HEK293 (cell line): ENCODE data around the gene C12orf57.

Experiments used
- EGR2 ChIP-seq: fragments of 450-650 bp; formaldehyde crosslinking; IDR thresholded peaks from 2 replicates; pipeline ENCODE4 v1.5.1; 2016; ENCODE audit warnings: low read depth, missing biosample characterization, missing genetic modification characterization
- GLIS2 ChIP-seq: fragments of 450-650 bp; formaldehyde crosslinking; IDR thresholded peaks from 2 replicates; pipeline ENCODE4 v1.5.1; 2016; ENCODE audit warnings: missing biosample characterization, missing genetic modification characterization
- KLF9 ChIP-seq: fragments of 450-650 bp; formaldehyde crosslinking; IDR thresholded peaks from 2 replicates; pipeline ENCODE4 v1.5.1; 2016; ENCODE audit warnings: missing biosample characterization, missing genetic modification characterization, low read depth
- ZBTB21 ChIP-seq: fragments of 450-650 bp; formaldehyde crosslinking; IDR thresholded peaks from 2 replicates; pipeline ENCODE4 v1.5.1; 2017; ENCODE audit warnings: missing biosample characterization, missing genetic modification characterization
- ZEB2 ChIP-seq: fragments of 450-650 bp; formaldehyde crosslinking; IDR thresholded peaks from 2 replicates; pipeline ENCODE4 v1.5.1; 2016; ENCODE audit warnings: missing biosample characterization, missing genetic modification characterization
- ZFP41 ChIP-seq: fragments of 450-650 bp; formaldehyde crosslinking; IDR thresholded peaks from 2 replicates; pipeline ENCODE4 v1.5.1; 2016; ENCODE audit warnings: missing biosample characterization, missing genetic modification characterization, borderline replicate concordance
- ZNF10 ChIP-seq: fragments of 450-650 bp; formaldehyde crosslinking; IDR thresholded peaks from 2 replicates; pipeline ENCODE4 v1.5.1; 2017; ENCODE audit warnings: missing biosample characterization, missing genetic modification characterization
- ZNF335 ChIP-seq: fragments of 450-650 bp; formaldehyde crosslinking; conservative IDR thresholded peaks from 2 replicates; pipeline ENCODE4 v1.5.1; 2016; ENCODE audit warnings: missing biosample characterization, missing genetic modification characterization
- ZNF350 ChIP-seq: fragments of 450-650 bp; formaldehyde crosslinking; IDR thresholded peaks from 2 replicates; pipeline ENCODE4 v1.5.0; 2017; ENCODE audit warnings: missing biosample characterization, mild to moderate bottlenecking, missing genetic modification characterization
- ZNF404 ChIP-seq: fragments of 450-650 bp; formaldehyde crosslinking; IDR thresholded peaks from 2 replicates; pipeline ENCODE4 v1.5.1; 2017; ENCODE audit warnings: missing biosample characterization, missing genetic modification characterization
- ZNF530 ChIP-seq: fragments of 450-650 bp; formaldehyde crosslinking; IDR thresholded peaks from 2 replicates; pipeline ENCODE4 v1.5.1; 2016; ENCODE audit warnings: low read depth, missing biosample characterization, missing genetic modification characterization
- ZNF560 ChIP-seq: fragments of 450-650 bp; formaldehyde crosslinking; IDR thresholded peaks from 2 replicates; pipeline ENCODE4 v1.5.1; 2017; ENCODE audit warnings: missing biosample characterization, missing genetic modification characterization, borderline replicate concordance
- ZNF600 ChIP-seq: fragments of 450-650 bp; formaldehyde crosslinking; IDR thresholded peaks from 2 replicates; pipeline ENCODE4 v1.5.1; 2016; ENCODE audit warnings: missing biosample characterization, missing genetic modification characterization
- ZNF660 ChIP-seq: fragments of 450-650 bp; IDR thresholded peaks from 2 replicates; pipeline ENCODE4 v1.5.1; 2018; ENCODE audit warnings: missing biosample characterization, mild to moderate bottlenecking, missing genetic modification characterization
- ZNF785 ChIP-seq: fragments of 450-650 bp; formaldehyde crosslinking; IDR thresholded peaks from 2 replicates; pipeline ENCODE4 v1.5.1; 2016; ENCODE audit warnings: missing biosample characterization, missing genetic modification characterization
- TF ChIP-seq, protein P1 (sequence below): fragments of 450-650 bp; formaldehyde crosslinking; conservative IDR thresholded peaks from 2 replicates; pipeline ENCODE4 v1.5.1; 2016; ENCODE audit warnings: low read depth, missing biosample characterization, missing genetic modification characterization
- TF ChIP-seq, protein P2 (sequence below): fragments of 450-650 bp; formaldehyde crosslinking; IDR thresholded peaks from 2 replicates; pipeline ENCODE4 v1.5.1; 2017; ENCODE audit warnings: missing biosample characterization, missing genetic modification characterization
- TF ChIP-seq, protein P3 (sequence below): fragments of 450-650 bp; formaldehyde crosslinking; IDR thresholded peaks from 2 replicates; pipeline ENCODE4 v1.5.1; 2016; ENCODE audit warnings: missing biosample characterization, missing genetic modification characterization
- TF ChIP-seq, protein P4 (sequence below): fragments of 450-650 bp; formaldehyde crosslinking; IDR thresholded peaks from 2 replicates; pipeline ENCODE4 v1.5.1; 2016; ENCODE audit warnings: missing biosample characterization, missing genetic modification characterization, borderline replicate concordance
- TF ChIP-seq, protein P5 (sequence below): fragments of 450-650 bp; IDR thresholded peaks from 2 replicates; pipeline ENCODE4 v1.5.1; 2018; ENCODE audit warnings: missing biosample characterization, missing genetic modification characterization
- TF ChIP-seq, protein P6 (sequence below): fragments of 450-650 bp; formaldehyde crosslinking; IDR thresholded peaks from 2 replicates; pipeline ENCODE4 v1.5.1; 2016; ENCODE audit warnings: missing biosample characterization, missing genetic modification characterization
- TF ChIP-seq, protein P7 (sequence below): fragments of 450-650 bp; formaldehyde crosslinking; IDR thresholded peaks from 2 replicates; pipeline ENCODE4; 2016; ENCODE audit warnings: missing biosample characterization, missing genetic modification characterization

The C12orf57 gene

DNA sequence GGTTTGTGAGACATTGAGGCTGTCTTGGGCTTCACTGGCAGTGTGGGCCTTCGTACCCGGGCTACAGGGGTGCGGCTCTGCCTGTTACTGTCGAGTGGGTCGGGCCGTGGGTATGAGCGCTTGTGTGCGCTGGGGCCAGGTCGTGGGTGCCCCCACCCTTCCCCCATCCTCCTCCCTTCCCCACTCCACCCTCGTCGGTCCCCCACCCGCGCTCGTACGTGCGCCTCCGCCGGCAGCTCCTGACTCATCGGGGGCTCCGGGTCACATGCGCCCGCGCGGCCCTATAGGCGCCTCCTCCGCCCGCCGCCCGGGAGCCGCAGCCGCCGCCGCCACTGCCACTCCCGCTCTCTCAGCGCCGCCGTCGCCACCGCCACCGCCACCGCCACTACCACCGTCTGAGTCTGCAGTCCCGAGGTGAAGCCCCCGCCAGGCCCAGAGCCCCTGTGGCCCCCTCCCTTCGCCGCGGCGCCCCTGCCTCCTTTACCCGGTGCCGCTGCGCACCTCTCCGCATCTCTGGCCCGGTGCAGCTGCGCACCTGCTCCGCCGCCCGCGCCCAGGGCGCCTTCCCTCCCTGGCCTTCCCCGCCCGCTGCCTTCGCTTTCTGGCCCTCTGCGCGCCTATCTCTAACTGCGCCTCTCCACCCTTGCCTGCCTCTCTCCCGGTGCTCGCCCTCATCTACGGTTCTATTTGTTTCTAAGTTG is 29.4 kb upstream of the C12orf57 start, which contains the start of gene ENO2 (continued):
- TF ChIP-seq, protein P1, sequence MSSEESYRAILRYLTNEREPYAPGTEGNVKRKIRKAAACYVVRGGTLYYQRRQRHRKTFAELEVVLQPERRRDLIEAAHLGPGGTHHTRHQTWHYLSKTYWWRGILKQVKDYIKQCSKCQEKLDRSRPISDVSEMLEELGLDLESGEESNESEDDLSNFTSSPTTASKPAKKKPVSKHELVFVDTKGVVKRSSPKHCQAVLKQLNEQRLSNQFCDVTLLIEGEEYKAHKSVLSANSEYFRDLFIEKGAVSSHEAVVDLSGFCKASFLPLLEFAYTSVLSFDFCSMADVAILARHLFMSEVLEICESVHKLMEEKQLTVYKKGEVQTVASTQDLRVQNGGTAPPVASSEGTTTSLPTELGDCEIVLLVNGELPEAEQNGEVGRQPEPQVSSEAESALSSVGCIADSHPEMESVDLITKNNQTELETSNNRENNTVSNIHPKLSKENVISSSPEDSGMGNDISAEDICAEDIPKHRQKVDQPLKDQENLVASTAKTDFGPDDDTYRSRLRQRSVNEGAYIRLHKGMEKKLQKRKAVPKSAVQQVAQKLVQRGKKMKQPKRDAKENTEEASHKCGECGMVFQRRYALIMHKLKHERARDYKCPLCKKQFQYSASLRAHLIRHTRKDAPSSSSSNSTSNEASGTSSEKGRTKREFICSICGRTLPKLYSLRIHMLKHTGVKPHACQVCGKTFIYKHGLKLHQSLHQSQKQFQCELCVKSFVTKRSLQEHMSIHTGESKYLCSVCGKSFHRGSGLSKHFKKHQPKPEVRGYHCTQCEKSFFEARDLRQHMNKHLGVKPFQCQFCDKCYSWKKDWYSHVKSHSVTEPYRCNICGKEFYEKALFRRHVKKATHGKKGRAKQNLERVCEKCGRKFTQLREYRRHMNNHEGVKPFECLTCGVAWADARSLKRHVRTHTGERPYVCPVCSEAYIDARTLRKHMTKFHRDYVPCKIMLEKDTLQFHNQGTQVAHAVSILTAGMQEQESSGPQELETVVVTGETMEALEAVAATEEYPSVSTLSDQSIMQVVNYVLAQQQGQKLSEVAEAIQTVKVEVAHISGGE (tag by site-specific recombination), result peak; percentile 88
- TF ChIP-seq ZBTB21 (no peak), ZNF404 (no peak), ZEB2 (tag by site-specific recombination) (peak; percentile 70; the same call in 1 of the 2 replicates), ZNF10 (tag by site-specific recombination) (0 out of 2 replicates have a peak, but pooled peaks have one; percentile 35), ZNF350 (no peak), ZNF660 (no peak), ZNF335 (tag by site-specific recombination) (peak; percentile 79), ZFP41 (tag by site-specific recombination) (no peak), ZNF530 (tag by site-specific recombination) (no peak), EGR2 (tag by site-specific recombination) (peak; percentile 94), ZNF560 (tag by site-specific recombination) (no peak), KLF9 (tag by site-specific recombination) (no peak; the same call in 1 of the 2 replicates), ZNF785 (tag by site-specific recombination) (no peak), GLIS2 (tag by site-specific recombination) (peak; percentile 35; the same call in 1 of the 2 replicates), ZNF600 (peak; percentile 79)
- TF ChIP-seq, protein P2, sequence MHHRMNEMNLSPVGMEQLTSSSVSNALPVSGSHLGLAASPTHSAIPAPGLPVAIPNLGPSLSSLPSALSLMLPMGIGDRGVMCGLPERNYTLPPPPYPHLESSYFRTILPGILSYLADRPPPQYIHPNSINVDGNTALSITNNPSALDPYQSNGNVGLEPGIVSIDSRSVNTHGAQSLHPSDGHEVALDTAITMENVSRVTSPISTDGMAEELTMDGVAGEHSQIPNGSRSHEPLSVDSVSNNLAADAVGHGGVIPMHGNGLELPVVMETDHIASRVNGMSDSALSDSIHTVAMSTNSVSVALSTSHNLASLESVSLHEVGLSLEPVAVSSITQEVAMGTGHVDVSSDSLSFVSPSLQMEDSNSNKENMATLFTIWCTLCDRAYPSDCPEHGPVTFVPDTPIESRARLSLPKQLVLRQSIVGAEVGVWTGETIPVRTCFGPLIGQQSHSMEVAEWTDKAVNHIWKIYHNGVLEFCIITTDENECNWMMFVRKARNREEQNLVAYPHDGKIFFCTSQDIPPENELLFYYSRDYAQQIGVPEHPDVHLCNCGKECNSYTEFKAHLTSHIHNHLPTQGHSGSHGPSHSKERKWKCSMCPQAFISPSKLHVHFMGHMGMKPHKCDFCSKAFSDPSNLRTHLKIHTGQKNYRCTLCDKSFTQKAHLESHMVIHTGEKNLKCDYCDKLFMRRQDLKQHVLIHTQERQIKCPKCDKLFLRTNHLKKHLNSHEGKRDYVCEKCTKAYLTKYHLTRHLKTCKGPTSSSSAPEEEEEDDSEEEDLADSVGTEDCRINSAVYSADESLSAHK (tag by site-specific recombination), result no peak
- TF ChIP-seq, protein P3, sequence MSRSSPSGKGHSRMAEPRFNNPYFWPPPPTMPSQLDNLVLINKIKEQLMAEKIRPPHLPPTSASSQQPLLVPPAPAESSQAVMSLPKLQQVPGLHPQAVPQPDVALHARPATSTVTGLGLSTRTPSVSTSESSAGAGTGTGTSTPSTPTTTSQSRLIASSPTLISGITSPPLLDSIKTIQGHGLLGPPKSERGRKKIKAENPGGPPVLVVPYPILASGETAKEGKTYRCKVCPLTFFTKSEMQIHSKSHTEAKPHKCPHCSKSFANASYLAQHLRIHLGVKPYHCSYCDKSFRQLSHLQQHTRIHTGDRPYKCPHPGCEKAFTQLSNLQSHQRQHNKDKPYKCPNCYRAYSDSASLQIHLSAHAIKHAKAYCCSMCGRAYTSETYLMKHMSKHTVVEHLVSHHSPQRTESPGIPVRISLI (tag by site-specific recombination), result no peak
- TF ChIP-seq, protein P4, sequence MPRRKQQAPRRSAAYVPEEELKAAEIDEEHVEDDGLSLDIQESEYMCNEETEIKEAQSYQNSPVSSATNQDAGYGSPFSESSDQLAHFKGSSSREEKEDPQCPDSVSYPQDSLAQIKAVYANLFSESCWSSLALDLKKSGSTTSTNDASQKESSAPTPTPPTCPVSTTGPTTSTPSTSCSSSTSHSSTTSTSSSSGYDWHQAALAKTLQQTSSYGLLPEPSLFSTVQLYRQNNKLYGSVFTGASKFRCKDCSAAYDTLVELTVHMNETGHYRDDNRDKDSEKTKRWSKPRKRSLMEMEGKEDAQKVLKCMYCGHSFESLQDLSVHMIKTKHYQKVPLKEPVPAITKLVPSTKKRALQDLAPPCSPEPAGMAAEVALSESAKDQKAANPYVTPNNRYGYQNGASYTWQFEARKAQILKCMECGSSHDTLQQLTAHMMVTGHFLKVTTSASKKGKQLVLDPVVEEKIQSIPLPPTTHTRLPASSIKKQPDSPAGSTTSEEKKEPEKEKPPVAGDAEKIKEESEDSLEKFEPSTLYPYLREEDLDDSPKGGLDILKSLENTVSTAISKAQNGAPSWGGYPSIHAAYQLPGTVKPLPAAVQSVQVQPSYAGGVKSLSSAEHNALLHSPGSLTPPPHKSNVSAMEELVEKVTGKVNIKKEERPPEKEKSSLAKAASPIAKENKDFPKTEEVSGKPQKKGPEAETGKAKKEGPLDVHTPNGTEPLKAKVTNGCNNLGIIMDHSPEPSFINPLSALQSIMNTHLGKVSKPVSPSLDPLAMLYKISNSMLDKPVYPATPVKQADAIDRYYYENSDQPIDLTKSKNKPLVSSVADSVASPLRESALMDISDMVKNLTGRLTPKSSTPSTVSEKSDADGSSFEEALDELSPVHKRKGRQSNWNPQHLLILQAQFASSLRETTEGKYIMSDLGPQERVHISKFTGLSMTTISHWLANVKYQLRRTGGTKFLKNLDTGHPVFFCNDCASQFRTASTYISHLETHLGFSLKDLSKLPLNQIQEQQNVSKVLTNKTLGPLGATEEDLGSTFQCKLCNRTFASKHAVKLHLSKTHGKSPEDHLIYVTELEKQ (tag by site-specific recombination), result no peak
- TF ChIP-seq, protein P5, sequence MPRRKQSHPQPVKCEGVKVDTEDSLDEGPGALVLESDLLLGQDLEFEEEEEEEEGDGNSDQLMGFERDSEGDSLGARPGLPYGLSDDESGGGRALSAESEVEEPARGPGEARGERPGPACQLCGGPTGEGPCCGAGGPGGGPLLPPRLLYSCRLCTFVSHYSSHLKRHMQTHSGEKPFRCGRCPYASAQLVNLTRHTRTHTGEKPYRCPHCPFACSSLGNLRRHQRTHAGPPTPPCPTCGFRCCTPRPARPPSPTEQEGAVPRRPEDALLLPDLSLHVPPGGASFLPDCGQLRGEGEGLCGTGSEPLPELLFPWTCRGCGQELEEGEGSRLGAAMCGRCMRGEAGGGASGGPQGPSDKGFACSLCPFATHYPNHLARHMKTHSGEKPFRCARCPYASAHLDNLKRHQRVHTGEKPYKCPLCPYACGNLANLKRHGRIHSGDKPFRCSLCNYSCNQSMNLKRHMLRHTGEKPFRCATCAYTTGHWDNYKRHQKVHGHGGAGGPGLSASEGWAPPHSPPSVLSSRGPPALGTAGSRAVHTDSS (tag by site-specific recombination), result no peak
- TF ChIP-seq, protein P6, sequence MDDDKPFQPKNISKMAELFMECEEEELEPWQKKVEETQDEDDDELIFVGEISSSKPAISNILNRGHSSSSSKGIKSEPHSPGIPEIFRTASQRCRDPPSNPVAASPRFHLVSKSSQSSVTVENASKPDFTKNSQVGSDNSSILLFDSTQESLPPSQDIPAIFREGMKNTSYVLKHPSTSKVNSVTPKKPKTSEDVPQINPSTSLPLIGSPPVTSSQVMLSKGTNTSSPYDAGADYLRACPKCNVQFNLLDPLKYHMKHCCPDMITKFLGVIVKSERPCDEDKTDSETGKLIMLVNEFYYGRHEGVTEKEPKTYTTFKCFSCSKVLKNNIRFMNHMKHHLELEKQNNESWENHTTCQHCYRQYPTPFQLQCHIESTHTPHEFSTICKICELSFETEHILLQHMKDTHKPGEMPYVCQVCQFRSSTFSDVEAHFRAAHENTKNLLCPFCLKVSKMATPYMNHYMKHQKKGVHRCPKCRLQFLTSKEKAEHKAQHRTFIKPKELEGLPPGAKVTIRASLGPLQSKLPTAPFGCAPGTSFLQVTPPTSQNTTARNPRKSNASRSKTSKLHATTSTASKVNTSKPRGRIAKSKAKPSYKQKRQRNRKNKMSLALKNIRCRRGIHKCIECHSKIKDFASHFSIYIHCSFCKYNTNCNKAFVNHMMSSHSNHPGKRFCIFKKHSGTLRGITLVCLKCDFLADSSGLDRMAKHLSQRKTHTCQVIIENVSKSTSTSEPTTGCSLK (tag by site-specific recombination), result no peak
- TF ChIP-seq, protein P7, sequence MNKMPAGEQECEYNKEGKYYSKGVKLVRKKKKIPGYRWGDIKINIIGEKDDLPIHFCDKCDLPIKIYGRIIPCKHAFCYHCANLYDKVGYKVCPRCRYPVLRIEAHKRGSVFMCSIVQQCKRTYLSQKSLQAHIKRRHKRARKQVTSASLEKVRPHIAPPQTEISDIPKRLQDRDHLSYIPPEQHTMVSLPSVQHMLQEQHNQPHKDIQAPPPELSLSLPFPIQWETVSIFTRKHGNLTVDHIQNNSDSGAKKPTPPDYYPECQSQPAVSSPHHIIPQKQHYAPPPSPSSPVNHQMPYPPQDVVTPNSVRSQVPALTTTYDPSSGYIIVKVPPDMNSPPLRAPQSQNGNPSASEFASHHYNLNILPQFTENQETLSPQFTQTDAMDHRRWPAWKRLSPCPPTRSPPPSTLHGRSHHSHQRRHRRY, result no peak
